Measurements from ENCODE around the gene ZSWIM6.

Gene ZSWIM6

DNA sequence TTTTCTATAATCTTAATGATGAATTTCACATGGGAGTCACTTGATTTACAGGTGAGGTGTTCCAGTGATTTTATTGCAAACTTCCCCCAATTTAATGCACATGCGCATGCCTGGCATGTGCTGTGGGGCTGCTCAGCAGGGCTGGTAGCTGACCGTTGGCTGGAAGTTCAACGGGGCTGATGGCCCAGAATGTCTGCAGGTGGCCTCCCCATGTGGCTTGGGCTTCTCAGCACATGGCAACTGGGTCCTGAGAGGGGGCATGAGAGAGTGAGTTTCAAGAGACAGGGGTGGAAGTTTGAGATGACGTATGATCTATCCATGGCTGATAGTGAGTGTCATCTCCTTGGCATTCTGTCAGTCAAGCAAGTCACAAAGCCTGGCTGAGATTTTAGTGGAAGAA is 259.8 kb downstream of the ZSWIM6 start:
- no peak overlapping the region for H3K4me3 ChIP-seq (ENCODE audit: low read length)
- no peak for DNase-seq (ENCODE audit: low read depth, low spot score)

DNA sequence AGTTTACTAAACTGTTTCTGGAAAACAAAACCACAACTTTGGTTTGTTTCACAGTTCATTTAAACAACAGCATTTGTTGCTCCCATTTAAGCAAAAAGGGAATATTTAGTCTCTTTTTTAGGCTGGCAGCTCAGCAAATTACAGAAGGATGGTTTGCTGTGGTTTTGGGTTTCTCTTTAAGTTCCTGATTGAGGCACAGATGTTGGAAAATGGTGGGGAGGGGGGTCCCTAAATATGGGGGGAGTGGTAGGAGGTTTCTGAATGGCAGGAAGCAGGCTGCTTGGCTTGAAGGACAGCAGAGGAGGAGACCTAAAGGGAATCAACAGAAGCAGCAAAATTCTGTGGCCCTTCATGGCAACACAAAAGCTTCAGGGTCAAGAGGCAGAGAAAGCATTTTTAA is 263.4 kb downstream of the ZSWIM6 start:
- H3K4me3 ChIP-seq (ENCODE audit: low read length): no peak overlapping the region
- DNase-seq (ENCODE audit: low read depth, low spot score): no peak

Data from Jurkat, Clone E6-1 (cell line).